K562 (cell line): ENCODE data around the gene RDH13. TPM values are rescaled to one million over a fixed set of nuclear protein-coding genes. Genes with fewer than 3 reads are reported as not detected.
A peak's percentile ranks its signal among the peaks of the same experiment; 100 is the strongest.

ENCODE experiments used
- ARHGAP35 ChIP-seq: fragments of 450-650 bp; IDR thresholded peaks from 2 replicates; pipeline ENCODE4 v1.6.1; 2018; ENCODE audit not compliant: partially characterized antibody
- FOSL1 ChIP-seq: fragments of 200-800 bp; sonication (Bioruptor generic); conservative IDR thresholded peaks from 2 replicates; pipeline ENCODE4 v1.6.1; 2016; ENCODE audit warnings: missing genetic modification characterization, missing compliant biosample characterization
- GABPA ChIP-seq: fragments of 200-800 bp; sonication (Bioruptor generic); conservative IDR thresholded peaks from 2 replicates; pipeline ENCODE4 v1.6.1; 2016; ENCODE audit warnings: low read depth, missing genetic modification characterization, missing compliant biosample characterization
- GTF3C2 ChIP-seq: IDR thresholded peaks from 3 replicates; pipeline ENCODE4 v1.6.1; 2011; ENCODE audit warnings: borderline replicate concordance, mild to moderate bottlenecking, moderate library complexity; ENCODE audit not compliant: insufficient read length; ENCODE audit errors: extremely low read depth
- HMBOX1 ChIP-seq: sonication (generic); IDR thresholded peaks from 2 replicates; pipeline ENCODE4 v1.6.1; 2016
- MYNN ChIP-seq, 2 experiments: sonication (generic); formaldehyde crosslinking in 1 of 2; IDR thresholded peaks; 2 replicates each; pipeline versions ENCODE4 v1.5.0 to v1.6.1; 2016 to 2020; ENCODE audit warnings: antibody characterized with exemption in 1 of 2, missing genetic modification reagents in 1 of 2
- NCOA2 ChIP-seq, 2 experiments: fragments of 450-650 bp; IDR thresholded peaks; 2 replicates each; pipeline ENCODE4 v1.6.1; 2018; ENCODE audit warnings: mild to moderate bottlenecking in 2 of 2, moderate library complexity in 1 of 2; ENCODE audit not compliant: partially characterized antibody in 2 of 2
- NFIX ChIP-seq: fragments of 250-450 bp; sonication (Bioruptor Pico); IDR thresholded peaks from 2 replicates; pipeline ENCODE4 v1.4.0; 2020; ENCODE audit warnings: low read depth, mild to moderate bottlenecking, moderate library complexity
- NFYB ChIP-seq: IDR thresholded peaks from 2 replicates; pipeline ENCODE4 v1.6.1; 2011; ENCODE audit warnings: mild to moderate bottlenecking, moderate library complexity; ENCODE audit not compliant: insufficient read length; ENCODE audit errors: extremely low read depth
- NR2C1 ChIP-seq, 2 experiments: fragments of 450-650 bp; IDR thresholded peaks; 2 replicates each; pipeline ENCODE4 v1.6.1; 2017; ENCODE audit warnings: mild to moderate bottlenecking in 2 of 2, antibody characterized with exemption in 1 of 2, inconsistent platforms in 1 of 2, missing compliant biosample characterization in 1 of 2, missing genetic modification characterization in 1 of 2
- RUNX1 ChIP-seq: sonication (generic); IDR thresholded peaks from 2 replicates; pipeline ENCODE4 v1.6.1; 2016; ENCODE audit warnings: antibody characterized with exemption, low read depth
- SMC3 ChIP-seq: conservative IDR thresholded peaks from 2 replicates; pipeline ENCODE4 v1.6.1; 2011; ENCODE audit warnings: low read depth, low read length, improper control_type of control experiment; ENCODE audit not compliant: insufficient read depth
- SRSF7 ChIP-seq: fragments of 200-400 bp; formaldehyde crosslinking; optimal IDR thresholded peaks from 2 replicates; pipeline ENCODE3; 2017; ENCODE audit warnings: mild to moderate bottlenecking, low read depth, low read length
- TFE3 ChIP-seq: fragments of 450-650 bp; formaldehyde crosslinking; IDR thresholded peaks from 2 replicates; pipeline ENCODE4 v1.4.0; 2020; ENCODE audit warnings: mild to moderate bottlenecking, mixed read lengths
- USF2 ChIP-seq: sonication (generic); formaldehyde crosslinking; IDR thresholded peaks from 2 replicates; pipeline ENCODE4 v1.5.0; 2020; ENCODE audit warnings: missing genetic modification reagents
- ZBTB7A ChIP-seq: IDR thresholded peaks from 2 replicates; pipeline ENCODE4 v1.6.1; 2011; ENCODE audit warnings: low read depth, mild to moderate bottlenecking, low read length, moderate library complexity, borderline replicate concordance; ENCODE audit not compliant: control insufficient read depth
- ZNF124 ChIP-seq: sonication (generic); formaldehyde crosslinking; IDR thresholded peaks from 2 replicates; pipeline ENCODE4 v1.8.1; 2022; ENCODE audit warnings: missing genetic modification reagents
- ZNF140 ChIP-seq: fragments of 250-450 bp; sonication (Bioruptor Pico); IDR thresholded peaks from 2 replicates; pipeline ENCODE4 v1.8.0; 2021; ENCODE audit warnings: moderate library complexity, mild to moderate bottlenecking, inconsistent platforms
- ZNF239 ChIP-seq: fragments of 250-450 bp; sonication (Bioruptor Pico); IDR thresholded peaks from 2 replicates; pipeline ENCODE4 v1.4.0; 2020; ENCODE audit warnings: mild to moderate bottlenecking
- ZNF507 ChIP-seq: conservative IDR thresholded peaks from 2 replicates; pipeline ENCODE4 v1.6.1; 2017; ENCODE audit warnings: missing genetic modification characterization, missing compliant biosample characterization
- ZNF766 ChIP-seq: fragments of 200-800 bp; sonication (Bioruptor generic); conservative IDR thresholded peaks from 2 replicates; pipeline ENCODE4 v1.6.1; 2016; ENCODE audit warnings: missing genetic modification characterization, missing compliant biosample characterization
- polyA plus RNA-seq, 8 experiments: library from polyadenylated mRNA; depleted of rRNA in 4 of 8; stranded (reverse) in 5 of 8; unstranded in 3 of 8; fragments of >200 nt; fragmentation: Nextera tagmentation in 2 of 8; fragmentation: Illumina TruSeq in 1 of 8; extraction: Ambion mirVana in 2 of 8; extraction: Trizol in 1 of 8; gene quantifications; 2 replicates each; pipeline versions ENCODE4 v1.2.1 to v1.2.3, GENCODE V29; 2011 to 2014; ENCODE audit warnings: inconsistent platforms in 1 of 8, missing spikeins in 1 of 8
- total RNA-seq, 7 experiments: library from RNA; depleted of rRNA in 6 of 7; stranded (reverse); fragments of >200 nt in 6 of 7; fragmentation: Illumina TruSeq in 2 of 7; extraction: Trizol in 2 of 7; gene quantifications; 2 replicates each; pipeline versions ENCODE4 v1.2.1 to v1.2.3, GENCODE V29; 2011 to 2021; ENCODE audit warnings: low replicate concordance in 1 of 7

RDH13 gene
- total and polyA plus RNA-seq, 9 of the 15 experiments (the other 6 are each of a cell fraction or from before 2014, with no cell fraction given) = 7.5 to 70.3 (median 39.5) TPM

GRCh38 chr19:55041627-55042343 lies 21.2 kb downstream of the RDH13 start (continued):
- TF ChIP-seq NFIX (CRISPR knock-in tag) (no peak), ZBTB7A (peak; percentile 44; the same call in 1 of the 2 replicates), ARHGAP35 (no peak), SMC3 (no peak), NFYB (no peak), MYNN (IDR thresholded peaks at IDR 0.05) (peak; percentile 23), MYNN (CRISPR knock-in tag; IDR thresholded peaks at IDR 0.05) (no peak), GTF3C2 (no peak), NCOA2 (IDR thresholded peaks at IDR 0.05; ENCODE audit: partially characterized antibody in 2 of 2) (no peak), FOSL1 (tag) (peak; percentile 36; the same call in 1 of the 2 replicates), ZNF507 (tag) (no peak), HMBOX1 (no peak), SRSF7 (no peak), ZNF124 (CRISPR knock-in tag) (no peak), NR2C1 (IDR thresholded peaks at IDR 0.05) (no peak; the same call in 1 of the 2 replicates), NR2C1 (tag; IDR thresholded peaks at IDR 0.05) (peak; percentile 61; the same call in 1 of the 2 replicates), USF2 (CRISPR knock-in tag) (no peak), ZNF239 (CRISPR knock-in tag) (no peak), GABPA (peak; percentile 81), TFE3 (CRISPR knock-in tag) (no peak), RUNX1 (no peak), ZNF140 (CRISPR knock-in tag) (no peak), ZNF766 (CRISPR knock-in tag) (no peak)
